Stimulated activated CD4-positive, alpha-beta T cell treated with anti-CD3 and anti-CD28 coated beads, Interleukin-4, amount 100 ng/mL, for 4 hours (primary cell): ENCODE measurements around the gene OR5J2.
"Not testable (repeated sequence)": the region's sequence is repeated elsewhere in the genome, so short reads cannot be mapped to it uniquely, and the experiment has no call there.

Source experiments
- DNase-seq, 2 experiments: peaks; one replicate each; pipeline ENCODE4 v3.0.0-alpha.2; 2020

The OR5J2 gene

DNA sequence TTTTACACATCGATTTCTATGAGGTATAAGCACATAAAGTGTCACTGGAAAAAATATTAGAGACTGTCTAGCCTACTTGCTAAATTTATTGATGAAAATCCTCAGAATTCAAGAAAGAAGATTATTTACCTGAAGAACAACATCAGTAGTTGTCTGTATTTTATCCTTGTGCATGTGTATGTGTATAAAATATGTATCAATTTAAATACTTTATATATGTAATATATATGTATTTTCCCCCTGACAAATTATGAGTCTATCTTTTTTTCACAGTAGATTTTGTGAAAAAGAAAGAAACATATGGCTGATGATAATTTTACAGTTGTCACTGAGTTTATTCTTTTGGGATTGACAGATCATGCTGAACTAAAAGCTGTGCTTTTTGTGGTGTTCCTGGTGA lies at the start of gene OR5J2:
Gene OR5J2, plus strand, starts transcription at position 301 of the 400 bp plus-strand sequence. Its CDS starts 0 bp downstream, at position 301.
- no peak for DNase-seq

DNA sequence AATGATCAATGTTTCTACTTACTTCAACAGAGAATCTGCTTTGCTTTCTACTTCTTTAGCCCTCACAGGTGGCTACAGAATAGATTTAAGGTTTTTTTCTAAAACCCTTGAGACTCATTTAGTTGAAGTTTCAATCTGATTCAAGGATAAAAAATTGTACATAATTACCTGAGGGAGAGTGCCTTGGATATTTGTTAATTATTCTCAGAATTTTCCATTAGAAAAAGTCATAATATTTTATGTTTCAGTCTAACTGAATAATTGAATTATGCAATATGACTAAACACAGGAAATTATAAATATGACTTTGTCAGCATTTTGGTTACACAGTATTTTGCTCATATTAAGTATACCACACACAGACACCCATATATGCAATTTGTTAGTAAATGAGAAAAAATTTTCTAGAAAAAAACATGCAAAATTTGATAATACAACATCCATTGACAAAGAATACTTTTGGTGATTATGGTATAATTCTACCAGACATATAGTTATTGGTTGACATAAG lies 36.2 kb upstream of the OR5J2 start, which contains the start of gene OR8J3:
Gene OR8J3, minus strand, starts transcription at position 51 of the 511 bp plus-strand sequence. CDS start 2,483 bp downstream, outside the sequence.
- no peak for DNase-seq

DNA sequence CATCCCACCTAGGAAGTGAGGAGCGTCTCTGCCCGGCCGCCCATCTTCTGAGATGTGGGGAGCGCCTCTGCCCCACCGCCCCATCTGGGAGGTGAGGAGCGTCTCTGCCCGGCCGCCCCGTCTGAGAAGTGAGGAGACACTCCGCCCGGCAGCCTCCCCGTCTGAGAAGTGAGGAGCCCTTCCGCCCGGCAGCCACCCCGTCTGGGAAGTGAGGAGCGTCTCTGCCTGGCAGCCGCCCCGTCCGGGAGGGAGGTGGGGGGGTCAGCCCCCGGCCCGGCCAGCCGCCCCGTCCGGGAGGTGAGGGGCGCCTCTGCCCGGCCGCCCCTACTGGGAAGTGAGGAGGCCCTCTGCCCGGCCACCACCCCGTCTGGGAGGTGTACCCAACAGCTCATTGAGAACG lies 32.7 kb upstream of the OR5J2 start:
- DNase-seq: not testable (repeated sequence)

DNA sequence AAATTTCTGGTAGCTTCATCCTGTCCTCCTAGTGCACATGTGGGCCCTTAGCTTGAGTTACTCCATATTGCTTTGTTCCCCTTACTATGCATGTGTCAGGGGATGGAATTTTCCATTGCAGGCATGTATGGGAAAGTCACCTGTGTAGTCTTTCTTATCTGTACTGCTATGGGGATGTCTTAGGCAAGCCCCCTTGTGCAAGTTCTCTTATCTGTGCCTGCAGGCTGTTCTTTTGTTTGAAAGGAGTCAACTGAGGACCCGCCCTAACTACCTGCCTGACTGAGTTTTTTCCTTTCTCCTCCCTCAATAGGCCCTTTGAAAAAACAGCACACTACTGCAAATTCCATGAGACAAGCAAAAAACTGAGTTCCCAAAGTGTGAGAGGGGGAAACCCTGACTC lies 25.0 kb upstream of the OR5J2 start:
- no peak for DNase-seq

DNA sequence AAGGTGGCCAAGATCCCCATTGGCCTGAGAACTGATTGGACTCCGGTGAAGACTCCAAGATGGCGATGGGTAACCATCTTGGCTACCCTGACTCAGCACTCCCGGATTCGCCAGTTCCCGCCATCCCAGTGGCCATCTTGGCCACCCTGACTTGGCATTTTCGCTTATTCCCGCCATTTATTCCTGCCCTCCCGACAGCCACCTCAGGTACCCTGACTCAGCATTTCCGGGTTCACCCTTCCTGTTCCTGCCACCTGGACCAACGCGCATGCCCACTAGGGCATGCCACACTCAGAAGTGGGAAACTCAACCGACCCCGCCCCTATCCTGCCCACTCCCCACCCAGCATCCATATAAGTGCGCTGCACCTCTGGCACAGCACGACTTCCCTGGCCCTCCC lies 24.1 kb upstream of the OR5J2 start:
- no peak for DNase-seq

DNA sequence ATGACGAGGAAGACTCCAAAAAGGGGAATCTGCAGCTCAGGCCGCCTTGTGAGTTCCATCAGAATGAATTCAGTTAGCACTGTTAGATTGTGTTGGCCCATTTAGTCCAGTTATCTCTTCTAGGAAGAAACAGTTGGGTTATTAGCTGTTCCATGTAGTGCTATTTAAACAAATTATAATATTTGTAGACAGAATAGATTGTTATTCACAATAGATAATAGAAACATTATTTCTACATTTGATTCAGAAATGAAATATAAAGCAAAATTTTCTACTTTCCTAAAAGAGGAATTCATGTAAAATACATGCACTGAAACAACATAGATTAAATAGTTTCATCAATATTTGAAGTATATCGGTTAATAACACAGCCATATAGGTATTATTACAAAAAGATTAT lies 16.2 kb upstream of the OR5J2 start, which contains the start of gene OR8K5:
Gene OR8K5, minus strand, starts transcription at position 101 of the 400 bp plus-strand sequence. Its CDS starts 0 bp downstream, at position 101.
- no peak for DNase-seq

DNA sequence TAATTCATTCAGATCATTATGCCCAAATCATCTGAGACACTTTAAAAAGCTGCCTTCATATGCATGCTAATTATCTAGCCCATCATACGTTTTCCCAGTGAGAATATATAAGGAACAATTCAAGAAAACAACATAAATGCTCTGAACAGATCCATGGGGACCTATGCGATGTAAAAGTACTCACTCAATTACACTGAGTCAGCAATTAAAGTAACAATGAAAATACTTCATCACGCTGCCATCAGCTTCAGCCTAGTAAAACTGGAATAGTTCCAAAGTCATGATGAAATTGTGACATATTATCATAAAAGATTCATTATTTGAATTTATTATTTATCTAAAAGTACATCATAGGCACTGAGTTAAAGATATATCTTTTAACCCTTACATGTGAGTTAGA lies 12.6 kb upstream of the OR5J2 start:
- DNase-seq: no peak

DNA sequence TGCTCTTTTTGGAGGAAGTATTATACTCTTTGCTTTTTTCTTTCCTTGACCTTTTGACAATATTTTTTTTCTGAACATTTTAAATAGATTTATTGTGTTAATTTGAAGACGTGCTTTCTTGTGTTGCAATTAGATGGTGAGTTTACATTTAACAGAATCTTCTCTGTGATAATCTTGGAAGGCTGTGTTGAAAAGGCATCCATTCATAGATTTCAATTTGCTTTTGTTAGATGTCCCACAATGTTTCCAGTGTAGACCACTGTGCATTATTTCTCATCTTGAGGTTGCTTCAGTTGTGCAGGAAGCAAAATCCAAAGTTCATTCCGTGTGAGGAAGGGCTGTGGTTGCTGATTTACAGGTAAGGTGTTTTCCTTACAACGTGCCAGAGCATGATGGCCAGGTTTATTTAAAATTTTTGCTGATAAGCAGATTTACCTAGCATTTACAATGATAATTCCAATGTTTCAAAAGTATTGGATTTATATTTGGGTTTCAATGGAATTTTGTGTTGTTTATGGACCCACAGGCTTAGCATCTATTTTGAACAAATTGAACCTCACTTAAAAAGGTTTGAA lies 4.1 kb upstream of the OR5J2 start:
- no peak for DNase-seq

DNA sequence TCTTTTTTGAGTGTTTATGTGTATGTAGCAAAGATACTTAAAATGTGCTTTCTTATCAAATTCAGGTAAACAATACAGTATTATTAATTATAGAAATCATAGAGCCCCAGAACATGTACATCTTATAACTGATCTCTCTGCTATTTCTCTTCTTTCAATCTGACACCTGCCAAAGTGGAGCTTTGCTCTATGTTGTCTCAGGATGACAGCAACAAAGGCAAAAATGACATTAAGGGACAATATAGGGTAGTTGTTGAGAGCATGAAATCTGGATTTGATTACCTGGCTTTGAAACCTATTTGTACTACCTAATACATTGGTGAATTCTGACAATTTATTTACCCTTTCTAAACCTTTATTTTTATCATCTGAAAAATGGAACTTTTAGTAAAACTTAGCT lies 7.0 kb downstream of the OR5J2 start:
- no peak for DNase-seq

DNA sequence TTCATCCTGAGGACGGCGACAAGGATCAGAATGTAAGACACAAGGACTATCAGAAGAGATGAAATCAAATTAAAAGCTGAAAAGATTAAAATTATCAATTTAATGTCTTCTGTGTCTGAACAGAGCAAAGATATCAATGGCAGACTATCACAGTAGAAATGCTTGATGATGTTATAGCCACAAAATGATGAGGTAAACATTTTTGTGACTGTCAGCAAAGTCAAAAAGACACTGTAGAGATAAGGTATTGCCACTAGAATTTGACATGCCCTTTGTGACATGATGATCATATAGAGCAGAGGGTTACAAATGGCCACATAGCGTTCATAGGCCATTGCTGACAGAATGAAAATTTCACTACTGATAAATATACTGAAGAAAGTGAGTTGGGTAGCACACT lies 12.2 kb downstream of the OR5J2 start:
- no peak for DNase-seq

DNA sequence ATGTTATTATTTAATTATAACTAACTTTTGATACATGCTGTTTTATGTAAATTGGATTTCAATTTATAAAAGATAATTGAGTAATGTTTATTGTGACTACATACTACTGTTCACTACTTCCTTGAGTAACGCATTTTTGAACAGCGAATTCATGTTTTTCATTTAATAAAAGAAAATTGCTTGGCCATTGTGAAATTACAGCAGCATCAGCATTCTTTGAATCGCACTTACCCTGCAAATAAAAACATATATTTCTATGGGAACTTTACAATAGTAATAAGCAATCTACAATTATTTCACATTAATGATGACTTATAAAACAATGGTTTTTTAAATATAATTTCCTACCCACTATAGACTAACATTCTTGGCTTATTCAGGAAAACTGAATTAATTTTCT lies 20.3 kb downstream of the OR5J2 start:
- DNase-seq: no peak

DNA sequence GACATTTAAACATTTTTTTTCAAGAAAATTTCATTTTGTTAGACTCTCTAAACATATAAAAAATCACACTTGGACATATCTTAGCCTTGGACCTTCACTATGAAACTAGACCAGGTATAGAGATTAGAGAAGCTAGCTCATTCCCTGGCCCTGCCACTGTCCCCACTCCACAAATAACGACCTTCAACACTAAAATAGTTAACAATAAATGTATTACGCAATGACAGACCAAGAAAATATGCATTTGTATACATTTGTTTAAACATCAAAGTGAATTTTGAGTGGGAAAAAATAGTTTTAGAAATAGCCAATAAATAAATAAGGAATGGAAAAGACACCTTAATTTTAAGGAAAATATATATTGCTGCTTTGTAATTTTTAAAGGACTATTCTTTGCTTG lies 20.9 kb downstream of the OR5J2 start:
- DNase-seq: no peak

DNA sequence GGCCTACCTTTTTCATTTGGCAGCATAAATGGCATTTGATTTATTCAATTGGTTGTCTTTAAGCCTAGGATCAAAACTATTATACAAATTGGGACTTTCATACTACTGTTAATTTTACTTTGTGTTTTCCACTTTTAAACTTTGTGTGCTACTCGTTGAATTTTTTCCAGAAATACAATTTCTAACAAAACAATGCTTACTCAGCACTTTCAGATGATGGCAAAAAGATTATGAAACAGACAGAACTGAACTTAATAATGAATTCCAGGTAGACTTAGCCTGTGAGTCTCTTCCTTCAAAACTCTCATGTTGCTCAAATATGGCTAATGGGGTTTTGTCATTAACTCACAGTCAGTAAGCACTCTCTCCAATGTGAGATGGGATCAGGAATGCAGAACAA lies 31.4 kb downstream of the OR5J2 start:
- DNase-seq: no peak

DNA sequence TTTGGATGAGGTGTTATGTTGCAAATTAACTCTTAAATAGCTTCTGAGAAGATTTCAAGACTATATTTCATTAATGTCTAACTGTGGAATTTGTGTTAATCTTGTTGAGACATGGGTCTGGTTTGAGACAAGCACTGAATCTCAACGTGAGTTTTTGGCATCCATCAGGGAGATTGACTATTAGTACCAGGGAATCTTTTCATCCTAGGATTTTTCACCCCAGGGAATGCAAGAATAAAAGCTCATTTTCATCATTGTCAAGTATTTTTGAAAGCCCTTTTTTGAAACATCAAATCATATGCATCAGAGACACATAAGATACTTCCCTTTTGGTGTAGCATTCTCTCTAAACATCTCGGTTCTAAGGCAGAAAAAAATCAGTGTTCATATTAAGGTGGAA lies 38.1 kb downstream of the OR5J2 start:
- DNase-seq: no peak

DNA sequence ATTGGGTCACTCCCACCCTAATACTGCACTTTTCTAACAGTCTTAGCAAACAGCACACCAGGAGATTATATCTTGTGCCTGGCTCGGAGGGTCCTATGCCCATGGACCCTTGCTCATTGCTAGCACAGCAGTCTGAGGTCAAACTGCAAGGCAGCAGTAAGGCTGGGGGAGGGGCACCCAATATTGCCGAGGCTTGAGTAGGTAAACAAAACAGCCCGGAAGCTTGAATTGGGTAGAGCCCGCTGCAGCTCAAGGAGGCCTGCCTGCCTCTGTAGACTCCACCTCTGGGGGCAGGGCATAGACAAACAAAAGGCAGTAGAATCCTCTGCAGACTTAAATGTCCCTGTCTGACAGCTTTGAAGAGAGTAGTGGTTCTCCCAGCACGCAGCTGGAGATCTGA lies 43.3 kb downstream of the OR5J2 start:
- DNase-seq: not testable (repeated sequence)
